ENCODE results near the gene LRTM2.

Gene LRTM2

GRCh38 chr12:1829306-1829900 lies 9.0 kb downstream of the LRTM2 start:
- TF ChIP-seq CTCF (conservative IDR thresholded peaks at IDR 0.05), result no peak
- H3K27ac ChIP-seq, result peak overlapping the region; percentile 98

GRCh38 chr12:1830401-1830845 lies 10.1 kb downstream of the LRTM2 start:
- peak overlapping the region; percentile 98 for H3K27ac ChIP-seq
- TF ChIP-seq CTCF (conservative IDR thresholded peaks at IDR 0.05), result no peak

GRCh38 chr12:1830981-1831963 lies 10.9 kb downstream of the LRTM2 start:
- TF ChIP-seq CTCF (conservative IDR thresholded peaks at IDR 0.05), result no peak
- peak overlapping the region; percentile 98 for H3K27ac ChIP-seq

GRCh38 chr12:1832801-1833595 lies 12.6 kb downstream of the LRTM2 start:
- peak overlapping the region; percentile 98; the same call in 1 of the 2 replicates for H3K27ac ChIP-seq
- TF ChIP-seq CTCF (conservative IDR thresholded peaks at IDR 0.05), result no peak

GRCh38 chr12:1833596-1834028 lies 13.2 kb downstream of the LRTM2 start:
- TF ChIP-seq CTCF (conservative IDR thresholded peaks at IDR 0.05), result no peak
- peak overlapping the region; percentile 98; the same call in 1 of the 2 replicates for H3K27ac ChIP-seq

- H3K27ac ChIP-seq, result no peak overlapping the region
- no peak for TF ChIP-seq CTCF (conservative IDR thresholded peaks at IDR 0.05)
These were observed 14.0 kb downstream of the LRTM2 start for GRCh38 chr12:1834186-1834925.

Measured in VCaP (cell line).